Activated CD4-positive, CD25-positive, alpha-beta regulatory T cell (primary cell): ENCODE measurements around the gene C16orf46.

Experiments
- DNase-seq, 4 experiments: peaks; one replicate each; lab custom pipeline; 2025; lab: John Stamatoyannopoulos, UW

The C16orf46 gene

GRCh38 chr16:81073560-81074330 lies 3.3 kb downstream of the C16orf46 start:
- DNase-seq: no peak

GRCh38 chr16:81071805-81072204 lies 5.2 kb downstream of the C16orf46 start:
- DNase-seq: no peak

DNA sequence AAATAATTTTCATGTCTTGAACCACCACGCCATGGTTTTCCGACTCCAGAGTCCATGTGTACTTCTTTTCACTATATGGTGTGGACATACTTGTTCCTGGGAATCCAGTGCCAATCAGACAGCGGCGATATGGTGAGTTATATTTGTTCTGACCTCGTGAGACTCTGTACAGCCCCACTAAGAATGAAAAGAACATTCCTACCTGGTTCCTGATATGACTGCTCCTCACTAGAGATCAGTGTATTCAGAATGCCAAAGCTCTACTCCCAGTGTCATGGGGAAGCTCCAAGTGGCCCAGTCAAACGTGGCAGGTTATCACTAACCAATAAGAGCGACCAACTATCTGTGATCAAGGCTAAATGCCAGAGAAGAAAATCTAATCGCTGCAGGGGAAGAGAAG lies 6.1 kb downstream of the C16orf46 start:
- DNase-seq: no peak

- no peak for DNase-seq
Measured at GRCh38 chr16:81069063-81069462, 8.0 kb downstream of the C16orf46 start.

- DNase-seq: no peak
Measured at GRCh38 chr16:81067166-81067565, 9.9 kb downstream of the C16orf46 start.

DNA sequence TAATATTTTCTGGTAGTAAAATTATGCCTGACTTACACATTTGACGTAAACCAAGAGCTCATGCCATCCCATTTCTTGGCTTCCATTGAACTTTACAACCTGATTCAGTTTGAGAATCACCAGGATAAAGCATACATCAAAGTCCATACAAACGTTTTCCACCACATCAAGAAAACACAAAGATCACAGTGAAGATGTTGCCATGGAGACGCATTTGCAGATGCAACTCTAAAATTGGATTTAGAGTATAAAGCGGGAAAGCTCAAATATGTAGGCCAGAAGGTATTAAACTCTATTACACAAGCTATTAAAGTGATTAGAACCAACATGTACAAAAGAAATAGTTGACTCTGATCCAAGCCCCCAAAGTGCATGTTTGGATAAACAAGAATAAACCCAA lies 10.4 kb downstream of the C16orf46 start:
- no peak for DNase-seq

- no peak for DNase-seq
Measured at GRCh38 chr16:81061871-81062608, 15.0 kb downstream of the C16orf46 start.

GRCh38 chr16:81061307-81061640 lies 15.8 kb downstream of the C16orf46 start:
- no peak for DNase-seq

DNA sequence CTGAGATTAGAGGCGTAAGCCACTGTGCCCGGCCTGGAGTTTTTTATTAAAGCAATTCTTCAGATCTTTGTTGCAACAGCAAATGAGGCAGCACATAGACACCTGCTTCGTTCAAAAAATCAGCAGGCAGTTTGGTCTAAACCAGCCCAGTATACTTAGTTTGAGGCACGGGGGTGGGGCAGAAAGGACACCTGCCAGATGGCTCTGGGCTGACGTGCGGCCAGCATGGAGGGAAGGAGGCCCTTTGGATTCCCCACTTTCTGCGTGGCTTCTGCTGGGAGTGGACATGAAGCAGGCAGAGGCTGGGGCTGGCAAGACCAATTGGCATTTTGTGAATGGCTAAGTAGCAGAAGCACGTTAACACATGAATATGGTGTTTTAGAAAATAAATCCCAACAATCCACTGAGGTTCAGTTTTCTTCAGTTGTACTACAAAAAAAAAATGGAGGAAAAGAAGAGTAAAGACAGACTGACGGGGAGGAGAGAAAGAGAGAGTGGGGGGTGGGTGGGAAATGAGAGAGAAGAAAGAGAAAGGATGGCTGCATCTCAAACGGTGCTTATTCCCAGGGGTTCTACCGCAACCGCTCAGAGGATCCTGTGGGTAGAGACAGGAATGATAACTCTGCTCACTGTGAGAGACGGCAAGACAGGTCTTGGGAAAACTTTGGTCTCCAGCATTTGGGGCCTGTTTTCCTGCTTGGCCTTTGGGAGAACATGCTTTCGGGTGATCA lies 16.3 kb downstream of the C16orf46 start:
- no peak for DNase-seq

DNA sequence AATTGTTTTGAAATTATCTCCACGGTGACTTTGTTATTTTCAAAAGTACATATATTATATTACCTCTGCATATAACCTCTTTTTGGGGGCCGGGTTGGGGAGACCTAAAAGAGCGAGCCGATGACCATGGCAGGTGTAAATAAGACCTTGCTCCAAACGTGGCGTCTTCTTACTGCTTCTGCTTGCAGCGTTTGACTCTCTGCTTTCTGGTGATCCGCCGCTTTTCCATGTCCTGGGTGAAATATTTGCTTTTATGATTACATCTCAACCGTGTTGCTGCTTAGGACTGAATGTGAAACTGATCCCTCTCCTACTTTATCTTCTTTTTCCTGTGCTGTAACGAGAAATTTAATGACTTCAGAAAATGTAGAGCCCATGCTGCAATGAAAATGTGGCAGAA lies 23.3 kb downstream of the C16orf46 start:
- DNase-seq: no peak

DNA sequence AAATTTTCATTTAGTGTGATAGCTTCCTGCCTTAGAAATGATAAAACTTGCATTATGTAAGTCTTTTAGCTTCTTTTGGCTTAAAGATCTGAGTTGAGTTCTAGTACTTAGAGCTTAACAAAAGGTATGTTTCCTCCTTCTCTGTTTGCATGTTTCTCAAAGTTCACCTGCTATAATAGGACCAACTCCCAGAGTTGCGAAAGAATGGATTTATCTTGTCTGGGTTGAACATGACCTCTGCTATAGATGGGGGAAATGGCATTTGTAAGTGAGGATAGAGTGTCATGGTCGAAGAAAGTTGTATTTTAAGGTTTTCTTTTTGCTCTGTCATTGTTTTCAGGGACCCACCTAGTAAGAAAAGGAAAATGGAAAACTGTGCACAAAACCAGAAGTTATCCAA lies 34.2 kb downstream of the C16orf46 start:
- DNase-seq: no peak

DNA sequence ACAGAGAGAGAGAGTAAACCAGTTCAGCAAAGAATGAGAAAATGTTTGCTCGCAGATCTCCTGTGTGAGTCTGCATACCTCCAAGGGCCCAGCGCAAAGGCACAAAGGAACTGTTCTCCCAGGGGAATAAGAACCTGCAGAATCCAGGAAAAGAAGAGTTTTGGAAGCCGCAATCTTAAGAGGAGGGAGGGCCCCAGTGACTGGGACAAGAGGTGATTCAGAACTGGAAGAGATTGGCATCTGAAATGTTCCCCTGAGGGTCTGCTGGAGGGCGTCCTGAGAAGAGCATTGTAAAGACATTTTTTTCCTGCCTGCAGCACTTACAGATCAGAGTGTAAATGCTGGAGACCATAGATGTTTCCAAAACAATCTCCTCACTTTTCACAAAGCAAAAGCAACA lies 35.3 kb downstream of the C16orf46 start:
- no peak for DNase-seq

- no peak for DNase-seq
Measured at GRCh38 chr16:81040842-81041241, 36.2 kb downstream of the C16orf46 start.

DNA sequence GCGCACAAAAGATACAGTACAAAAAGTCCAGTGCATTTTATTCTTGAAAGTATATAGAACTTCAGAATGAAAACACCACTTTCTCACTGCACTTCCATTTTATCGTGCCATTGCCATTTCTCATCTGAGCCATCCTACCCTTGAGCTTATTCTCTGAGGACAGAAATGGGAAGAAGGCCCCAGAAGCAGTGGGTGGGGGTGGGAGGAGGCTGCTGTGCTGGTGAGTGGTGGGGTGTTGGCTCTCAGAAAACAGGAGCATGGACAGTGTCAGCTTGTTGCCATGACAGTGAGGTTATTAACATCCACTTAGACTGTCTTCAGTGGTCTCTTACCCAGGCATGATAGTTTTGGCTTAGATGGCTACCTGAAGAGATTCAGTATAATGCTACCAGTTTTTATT lies 36.9 kb downstream of the C16orf46 start:
- DNase-seq: no peak

DNA sequence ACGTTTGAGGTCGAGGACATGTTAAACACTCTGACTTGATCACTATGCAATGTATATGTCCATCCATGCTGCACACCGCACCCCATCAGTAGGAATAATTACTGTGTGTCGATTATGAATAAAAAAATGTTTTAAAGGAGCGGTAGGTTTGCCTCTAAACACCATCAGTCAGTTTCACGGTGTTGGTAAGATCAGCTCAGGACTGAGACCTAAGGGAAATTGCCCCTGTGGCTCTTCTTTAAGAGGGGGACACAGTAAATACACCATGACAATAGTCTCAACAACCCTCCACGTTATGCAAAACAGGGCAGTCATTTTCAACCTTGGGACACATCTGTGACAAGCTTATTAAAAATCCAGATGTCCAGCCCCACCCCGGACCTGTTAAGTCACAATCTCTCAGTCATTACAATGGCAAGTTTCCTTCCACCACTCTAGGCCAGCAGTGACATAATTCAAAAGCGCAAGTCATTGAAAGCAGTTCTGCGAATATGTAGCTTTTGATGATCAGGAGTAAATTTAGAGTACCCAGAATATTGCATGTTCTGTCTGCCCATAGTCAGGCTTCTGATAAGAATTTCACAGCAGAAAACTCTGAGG lies 40.2 kb downstream of the C16orf46 start:
- DNase-seq: no peak

GRCh38 chr16:81035975-81036750 lies 40.9 kb downstream of the C16orf46 start:
- peak; percentile 23 to 56 (median 30) for DNase-seq

GRCh38 chr16:81035398-81035974 lies 41.6 kb downstream of the C16orf46 start, which contains the start of gene ATMIN:
Gene ATMIN (plus strand): TSS chr16:81035842. CDS start chr16:81035871, 29 bp downstream.
- DNase-seq: peak; percentile 80 to 91 (median 84)

- no peak for DNase-seq
Measured at GRCh38 chr16:81029930-81030604, 47.0 kb downstream of the C16orf46 start.

DNA sequence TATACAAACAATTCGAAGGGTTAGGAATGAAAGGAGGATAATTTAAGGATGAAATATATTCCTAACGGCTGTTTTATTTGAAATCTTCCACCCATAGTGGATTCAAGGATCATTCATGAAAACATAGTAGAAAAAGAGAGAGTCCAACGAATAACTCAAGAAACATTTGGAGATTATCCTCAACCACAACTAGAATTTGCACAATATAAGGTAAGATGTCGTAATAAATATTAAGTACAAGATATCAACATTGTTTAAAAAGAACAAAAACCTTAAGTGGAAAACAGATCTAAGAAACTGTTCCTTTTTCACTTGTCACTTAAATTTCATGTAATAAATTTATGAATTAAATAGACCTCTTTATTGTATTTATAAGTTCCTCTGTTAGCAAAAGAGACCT lies 50.6 kb downstream of the C16orf46 start:
- DNase-seq: no peak

GRCh38 chr16:81018496-81018895 lies 58.5 kb downstream of the C16orf46 start:
- DNase-seq: no peak

DNA sequence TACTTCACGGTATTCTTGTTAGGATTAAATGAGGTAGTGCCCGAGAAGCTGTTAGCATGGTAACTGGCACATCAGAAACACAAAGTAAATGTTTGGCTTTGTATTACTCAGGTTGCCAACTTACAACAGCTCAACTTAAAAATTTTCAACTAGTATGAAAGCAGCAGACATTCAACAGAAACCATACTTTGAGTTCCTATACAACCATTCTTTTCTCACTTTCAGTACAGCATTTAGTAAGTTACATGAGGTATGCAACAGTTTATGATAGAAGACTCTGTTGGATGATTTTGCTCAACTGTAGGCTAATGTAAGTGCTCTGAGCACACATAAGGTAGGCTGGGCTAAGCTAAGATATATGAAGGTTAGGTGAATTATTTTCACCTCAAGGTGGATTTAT lies 62.4 kb downstream of the C16orf46 start:
- no peak for DNase-seq
